Effector CD4-positive, alpha-beta T cell (primary cell): Measurements from ENCODE around the gene C9orf152. TPM values are rescaled to one million over a fixed set of nuclear protein-coding genes. Genes with fewer than 3 reads are reported as not detected.
"Not testable (repeated sequence)": the region's sequence is repeated elsewhere in the genome, so short reads cannot be mapped to it uniquely, and the experiment has no call there.

ENCODE experiments used
- DNase-seq: peaks from one replicate; pipeline ENCODE4 v3.0.0-alpha.2; 2020
- total RNA-seq: gene quantifications from one replicate; lab custom pipeline; 2026; lab: John Stamatoyannopoulos, UW

C9orf152 gene
- total RNA-seq: not detected

DNA sequence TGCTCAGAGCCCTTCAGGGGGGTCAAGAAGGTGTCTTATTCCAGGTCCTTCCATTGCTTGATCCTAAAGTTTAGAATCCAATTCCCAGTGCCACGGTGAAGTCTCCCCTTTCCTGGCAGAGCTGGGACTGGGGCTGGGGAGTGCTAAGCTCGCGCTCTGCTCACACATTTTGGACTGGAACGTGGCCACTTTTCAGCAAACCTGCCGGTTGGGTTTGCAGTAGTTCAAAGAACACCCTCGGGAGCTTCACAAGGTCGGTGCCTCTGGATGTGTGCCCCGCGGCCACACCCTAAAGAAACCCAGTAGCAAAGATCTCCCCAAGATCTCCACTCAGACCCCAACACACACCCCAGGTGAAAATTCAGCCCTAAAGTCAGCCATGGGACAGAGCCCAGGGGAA, at the start of gene C9orf152:
C9orf152 (minus strand) TSS at position 129 of the 400 bp plus-strand sequence. CDS start 580 bp downstream, outside the sequence.
- DNase-seq: no peak

DNA sequence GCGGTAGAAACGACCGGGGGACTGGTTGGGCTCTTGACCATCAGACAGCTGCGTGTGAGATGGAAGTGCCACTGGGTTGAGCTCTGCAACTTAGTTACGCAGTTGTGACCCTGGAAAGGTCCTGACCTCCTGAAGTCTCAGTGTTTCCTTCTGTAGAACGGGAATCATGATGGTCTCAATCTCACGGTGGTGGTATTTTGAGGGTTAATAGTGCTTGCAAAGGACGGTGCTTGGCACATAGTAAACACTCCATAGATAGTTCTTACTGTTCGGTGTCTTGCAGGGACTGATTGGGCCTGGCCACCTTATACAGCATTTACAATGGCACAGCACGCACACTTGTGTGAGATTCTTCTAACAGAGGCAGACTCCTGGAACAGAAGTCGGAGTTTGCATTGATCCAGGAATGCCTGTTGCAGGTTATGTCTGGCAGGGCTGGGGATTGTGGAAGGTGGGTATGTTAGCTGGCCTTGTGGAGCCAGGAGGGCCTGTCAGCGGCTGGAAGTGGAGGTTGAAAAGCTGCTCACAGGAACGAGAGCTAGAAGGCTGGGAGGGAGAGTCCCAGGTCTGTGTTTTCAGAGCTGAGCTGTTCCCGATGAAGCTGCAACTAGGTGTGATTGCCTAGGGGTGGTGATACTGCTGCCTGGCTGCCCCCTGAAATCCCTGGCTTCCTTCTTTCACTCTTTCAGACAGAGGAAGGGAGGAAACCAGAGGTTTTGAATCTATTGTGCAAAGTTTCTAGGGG, 49.3 kb upstream of the C9orf152 start:
- no peak for DNase-seq

DNA sequence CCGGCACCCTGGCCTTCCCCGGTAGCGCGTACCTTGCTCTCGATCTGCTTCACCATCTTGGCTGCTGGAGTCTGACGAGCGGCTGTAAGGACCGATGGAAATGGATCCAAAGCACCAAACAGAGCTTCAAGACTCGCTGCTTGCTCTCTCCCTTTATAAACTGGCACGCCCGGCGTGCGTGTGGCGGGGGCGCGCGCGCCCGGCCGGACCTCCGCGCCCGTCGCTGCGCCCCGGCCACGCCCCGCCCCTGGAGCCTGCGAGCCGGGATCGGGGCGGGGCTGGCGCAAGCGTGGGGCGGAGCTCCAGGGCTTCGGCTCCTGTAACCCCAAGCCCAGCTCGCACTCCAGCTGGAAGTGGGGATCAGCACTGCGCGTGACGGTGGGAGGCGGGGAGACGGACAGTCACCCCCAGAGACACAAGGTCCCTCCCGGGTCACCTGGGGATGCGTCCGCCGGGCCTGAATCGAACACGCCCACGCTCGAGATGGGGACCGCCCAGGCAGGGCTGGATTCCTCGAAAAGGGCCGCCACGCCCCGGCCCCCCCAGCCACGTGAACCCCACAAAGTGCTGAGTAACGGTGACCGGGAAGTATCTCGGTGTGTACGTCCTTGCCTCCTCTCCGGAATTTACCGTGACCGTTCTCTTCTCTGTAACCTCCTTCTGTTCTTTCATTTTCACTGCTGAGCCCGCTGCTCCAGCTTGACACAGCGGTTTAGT, 48.6 kb upstream of the C9orf152 start, which contains the start of gene TXN:
TXN (minus strand) TSS at position 128 of the 717 bp plus-strand sequence; CDS start at position 56, 72 bp downstream.
- DNase-seq: peak; percentile 60

DNA sequence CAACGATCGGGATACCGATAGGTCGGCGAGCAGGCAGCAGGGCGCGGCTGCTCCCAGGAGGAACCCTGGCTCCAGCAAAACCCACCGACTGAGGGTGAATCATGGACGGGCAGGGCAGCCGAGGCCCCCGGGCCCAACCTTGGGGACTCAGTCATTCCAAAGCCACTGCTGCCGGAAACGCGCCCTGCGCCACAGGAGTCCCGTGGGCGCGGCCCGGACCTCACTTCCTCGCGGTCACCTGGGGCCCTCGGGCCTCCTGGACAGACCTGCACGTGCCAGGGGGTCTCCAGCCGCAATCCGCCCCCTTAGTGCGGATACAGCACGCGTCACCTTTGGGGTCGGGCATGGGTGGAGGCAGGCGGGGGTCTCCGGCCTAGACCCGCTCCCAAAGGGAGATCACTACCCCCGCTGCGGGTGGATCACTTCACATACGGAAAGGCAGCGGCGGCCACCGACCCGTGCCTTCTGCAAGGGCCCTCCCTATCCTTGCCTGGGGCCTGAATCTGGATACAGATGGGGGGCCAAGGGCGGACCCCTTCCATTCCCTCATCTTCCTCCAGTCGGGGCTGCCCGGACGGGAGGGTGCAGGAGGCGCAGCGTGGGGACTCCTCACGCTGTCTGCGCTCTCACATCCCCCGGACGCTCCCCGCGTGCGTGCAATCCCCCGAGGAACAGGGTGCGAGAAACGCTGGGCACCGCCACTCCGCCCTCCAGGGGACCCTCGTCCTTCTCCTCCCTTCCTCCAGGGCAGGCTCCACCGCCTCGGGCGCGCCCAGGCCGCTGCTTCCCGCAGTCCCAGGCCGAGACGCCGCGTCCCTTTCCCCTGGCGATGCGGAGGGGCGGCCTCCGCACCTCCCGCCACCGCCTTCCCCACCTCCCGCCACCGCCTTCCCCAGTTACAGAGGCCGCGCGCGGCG, 47.8 kb upstream of the C9orf152 start:
- DNase-seq: peak; percentile 6

GRCh38 chr9:110255034-110255462, 47.1 kb upstream of the C9orf152 start:
- DNase-seq: no peak

DNA sequence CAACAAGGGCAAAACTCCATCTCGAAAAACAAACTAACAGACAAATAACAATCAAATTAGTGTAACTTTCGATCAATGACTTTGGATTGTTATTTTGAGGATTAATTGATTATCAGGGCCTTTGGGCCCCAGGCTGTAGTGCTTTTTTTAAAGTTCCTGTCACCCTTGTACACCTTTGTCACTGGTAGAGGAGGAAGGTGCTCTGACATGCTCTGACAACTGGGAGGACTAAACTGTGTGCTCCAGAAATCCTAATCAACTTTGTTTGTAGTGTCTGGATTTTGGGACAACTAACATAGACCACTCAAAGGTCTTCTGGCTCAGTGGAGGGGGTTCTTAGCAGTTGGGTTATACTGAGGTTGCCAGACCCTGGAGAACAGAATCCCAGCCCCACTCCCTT, 46.5 kb upstream of the C9orf152 start:
- no peak for DNase-seq

DNA sequence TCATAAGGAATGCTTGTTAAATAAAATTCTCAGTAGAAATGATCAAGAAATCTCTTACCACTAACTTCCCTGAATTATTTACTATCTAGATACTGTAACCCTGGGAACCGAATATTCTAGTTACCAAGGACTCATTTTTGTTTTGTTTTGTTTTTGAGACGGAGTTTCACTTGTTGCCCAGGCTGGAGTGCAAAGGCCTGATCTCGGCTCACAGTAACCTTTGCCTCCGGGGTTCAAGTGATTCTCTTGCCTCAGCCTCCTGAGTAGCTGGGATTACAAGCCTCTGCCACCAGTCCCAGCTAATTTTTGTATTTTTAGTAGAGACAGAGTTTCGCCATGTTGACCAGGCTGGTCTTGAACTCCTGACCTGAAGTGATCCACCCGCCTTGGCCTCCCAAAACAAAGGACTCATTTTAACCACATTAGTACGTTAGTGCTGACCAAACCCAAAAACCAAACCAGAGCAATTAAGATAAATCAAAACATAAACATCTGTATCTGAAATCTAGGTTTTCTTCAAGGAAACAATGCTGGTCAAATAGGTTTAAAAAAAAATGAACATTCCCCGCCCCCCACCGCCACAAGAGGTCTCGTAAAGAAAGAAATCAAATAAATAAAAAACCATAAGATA, 44.7 kb upstream of the C9orf152 start:
- DNase-seq: no peak

- not testable (repeated sequence) for DNase-seq
These were observed 43.8 kb upstream of the C9orf152 start for GRCh38 chr9:110251770-110252169.

GRCh38 chr9:110251212-110251611, 43.3 kb upstream of the C9orf152 start:
- DNase-seq: no peak

DNA sequence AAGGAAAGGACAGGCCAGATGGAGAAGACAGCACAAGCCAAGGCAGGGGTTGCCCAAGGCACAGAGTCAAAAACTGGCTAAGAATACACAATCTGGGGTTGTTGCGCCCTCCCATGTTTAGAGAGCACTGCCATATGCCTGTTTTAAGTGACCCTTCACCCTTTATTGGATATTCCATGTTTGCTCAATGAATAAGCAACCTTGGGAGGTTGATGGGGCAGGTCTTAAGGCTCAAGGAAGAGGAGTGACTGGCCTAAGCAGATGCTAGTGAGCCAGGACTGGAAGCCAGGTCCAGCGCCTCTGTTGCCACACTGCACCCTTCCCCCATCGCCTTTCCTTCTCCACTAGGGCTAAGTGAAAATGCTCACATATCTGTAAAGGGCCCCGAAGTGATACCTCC, 41.6 kb upstream of the C9orf152 start:
- DNase-seq: no peak

GRCh38 chr9:110248361-110248760, 40.4 kb upstream of the C9orf152 start:
- no peak for DNase-seq

DNA sequence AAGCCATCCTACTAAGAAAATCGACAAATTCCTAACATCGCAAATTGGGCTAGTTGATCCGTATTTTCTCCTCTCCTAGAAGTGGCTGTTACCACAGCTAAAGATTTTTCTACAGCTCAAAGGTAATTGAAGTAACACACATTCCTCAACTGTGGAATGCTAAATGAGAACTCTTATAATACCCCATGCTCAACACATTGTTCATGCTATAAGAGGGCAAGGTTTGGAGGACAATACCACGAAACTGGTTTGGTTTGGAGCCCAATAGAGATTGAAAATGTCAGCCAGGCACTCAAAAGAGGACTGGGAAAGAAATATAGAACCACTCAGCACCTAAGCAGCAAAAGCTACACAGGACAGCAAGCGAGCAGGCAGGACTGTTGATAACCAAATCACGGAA, 38.3 kb upstream of the C9orf152 start:
- DNase-seq: no peak

- DNase-seq: no peak
These were observed 36.7 kb upstream of the C9orf152 start for GRCh38 chr9:110244616-110245015.

- no peak for DNase-seq
These were observed 33.9 kb upstream of the C9orf152 start for GRCh38 chr9:110241858-110242321.

DNA sequence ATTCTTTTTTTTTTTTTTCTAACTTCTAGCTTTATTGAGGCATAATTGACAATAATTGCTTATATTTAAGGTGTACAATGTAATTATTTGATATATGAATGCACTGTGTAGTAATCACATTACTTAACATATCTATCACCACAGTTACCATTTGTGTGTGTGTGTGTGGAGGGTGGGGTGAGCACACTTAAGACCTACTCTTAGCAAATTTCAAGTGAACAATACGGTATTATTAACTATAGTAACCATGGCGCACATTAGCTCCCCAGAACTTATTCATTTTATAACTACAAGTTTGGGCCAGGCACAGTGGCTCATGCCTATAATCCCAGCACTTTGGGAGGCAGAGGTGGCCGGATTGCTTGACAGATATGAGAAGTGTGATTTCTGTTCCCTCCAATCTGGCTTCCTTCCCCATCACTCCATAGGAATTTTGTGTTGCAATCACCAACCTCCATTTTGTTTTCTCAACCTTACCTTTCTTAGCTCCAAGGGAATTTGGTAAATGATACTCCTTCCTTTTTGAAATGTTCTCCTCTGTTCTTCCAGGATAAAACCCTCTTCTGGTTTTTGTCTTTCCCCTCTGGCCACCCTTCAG, 33.4 kb upstream of the C9orf152 start:
- DNase-seq: no peak

DNA sequence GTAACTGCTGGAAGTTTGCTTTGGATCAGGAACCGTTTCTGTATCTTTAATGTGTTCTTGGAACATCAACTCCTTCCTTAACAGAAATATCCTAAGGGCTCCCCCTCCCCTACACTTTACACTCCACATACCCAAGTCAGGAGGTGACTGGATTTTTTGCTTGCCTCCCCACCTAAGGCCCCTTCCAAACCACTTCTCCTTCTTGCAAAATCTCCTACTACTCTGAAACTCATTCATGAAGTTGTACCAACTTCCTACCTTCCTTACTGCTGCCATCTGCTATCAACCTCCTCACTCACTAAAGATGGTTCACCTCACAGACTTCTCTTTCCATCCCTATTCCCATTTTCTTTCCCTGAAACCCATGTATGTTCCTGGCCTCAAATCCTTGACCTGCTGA, 32.2 kb upstream of the C9orf152 start:
- DNase-seq: no peak

- no peak for DNase-seq
These were observed 20.4 kb upstream of the C9orf152 start for GRCh38 chr9:110228321-110228720.

- no peak for DNase-seq
These were observed 16.6 kb upstream of the C9orf152 start for GRCh38 chr9:110224583-110224982.

DNA sequence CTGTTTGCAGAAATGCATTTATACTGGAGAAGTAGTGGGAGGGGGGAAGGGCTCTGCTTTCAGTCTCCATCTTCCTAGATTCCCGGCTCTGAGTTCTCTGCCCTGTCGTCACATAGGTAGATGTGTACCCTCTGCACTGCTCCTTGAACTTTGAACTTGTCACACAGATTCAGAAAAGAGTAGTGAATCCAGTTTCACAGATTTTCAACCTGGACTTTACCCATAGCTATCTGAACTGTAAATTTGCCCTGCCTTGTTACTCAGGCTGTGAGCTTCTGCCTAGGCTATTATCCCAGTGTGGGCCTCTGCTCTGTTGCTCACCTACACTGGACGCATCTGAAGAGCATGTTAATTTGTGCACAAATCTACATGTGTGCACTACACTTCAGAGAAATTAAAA, 12.8 kb upstream of the C9orf152 start:
- DNase-seq: no peak

- DNase-seq: no peak
These were observed 9.7 kb upstream of the C9orf152 start for GRCh38 chr9:110217656-110218099.

GRCh38 chr9:110214586-110215355, 6.8 kb upstream of the C9orf152 start:
- DNase-seq: no peak
